Activated CD8-positive, alpha-beta T cell treated with anti-CD3 and anti-CD28 coated beads, Interleukin-2, amount 10 ng/mL, durations not matched to agents 7 days and 5 days (primary cell): ENCODE measurements around the gene OTUD7B. TPM values are rescaled to one million over a fixed set of nuclear protein-coding genes. Genes with fewer than 3 reads are reported as not detected.
"Not testable (repeated sequence)": the region's sequence is repeated elsewhere in the genome, so short reads cannot be mapped to it uniquely, and the experiment has no call there.

Source experiments
- ATAC-seq: fragments of 150-1000 bp; cut with Tn5 transposase; one replicate; pipeline ENCODE4 v1.10.0; 2021; ENCODE audit warnings: moderate library complexity
- CTCF ChIA-PET: fragments of 350-600 bp; sonication (Branson Sonifier 250); formaldehyde crosslinking; loops from one replicate; lab custom pipeline; 2021; ENCODE audit warnings: antibody characterized with exemption; lab: Charles Lee
- POLR2A ChIA-PET: fragments of 350-600 bp; sonication (Branson Sonifier 250); formaldehyde crosslinking; loops from one replicate; lab custom pipeline; 2021; ENCODE audit warnings: antibody characterized with exemption; lab: Charles Lee
- DNase-seq: peaks from one replicate; pipeline ENCODE4 v3.0.0-alpha.2; 2020
- H3K27ac Mint-ChIP-seq: one replicate; pipeline ENCODE4 v1.8.0; 2021; ENCODE audit warnings: mild to moderate bottlenecking, mixed read lengths
- H3K27me3 Mint-ChIP-seq: one replicate; pipeline ENCODE4 v1.8.0; 2021; ENCODE audit warnings: low read depth, mixed read lengths
- H3K36me3 Mint-ChIP-seq: one replicate; pipeline ENCODE4 v1.8.0; 2021; ENCODE audit warnings: low read depth, mixed read lengths
- H3K4me1 Mint-ChIP-seq: one replicate; pipeline ENCODE4 v1.8.0; 2021; ENCODE audit warnings: low read depth, mixed read lengths
- H3K4me3 Mint-ChIP-seq: one replicate; pipeline ENCODE4 v1.8.0; 2021; ENCODE audit warnings: mild to moderate bottlenecking, mixed read lengths
- H3K9me3 Mint-ChIP-seq: one replicate; pipeline ENCODE4 v1.8.0; 2022; ENCODE audit warnings: mixed read lengths; ENCODE audit not compliant: insufficient read depth
- total RNA-seq, 2 experiments: library from RNA; stranded (reverse); gene quantifications; one replicate each; pipeline ENCODE4 v1.2.3, GENCODE V29; 2021

Gene OTUD7B
- total RNA-seq, 2 experiments from 2014 or later: 10.3 to 12.1 TPM

DNA sequence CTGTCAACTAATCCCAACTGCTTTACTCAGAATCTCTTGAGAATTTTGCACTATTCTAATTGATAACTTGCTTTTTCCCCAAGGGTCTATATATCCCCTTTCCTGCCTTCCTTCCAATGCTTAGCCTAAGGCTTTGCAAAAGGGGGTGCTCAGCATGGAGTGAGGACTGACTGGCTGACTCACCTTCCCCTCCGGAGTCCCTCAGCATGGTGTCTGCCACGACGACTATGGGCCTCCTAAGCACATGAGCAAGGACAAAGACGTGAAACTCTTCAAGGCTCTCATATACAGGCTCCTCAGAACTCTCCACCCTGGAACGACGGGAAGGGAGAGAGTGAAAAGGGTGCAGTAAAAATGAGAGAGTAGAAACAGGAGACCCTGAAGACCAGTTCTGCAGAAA, 60.6 kb downstream of the OTUD7B start:
- ChIA-PET POLR2A (interaction anchor here (0.8 to 3.9 kb wide), 3 partner anchors 28 to 220 kb away, joined by 3 to 13 read pairs (median 3); a partner anchor contains a TSS), CTCF (interaction anchor here (1.1 to 1.3 kb wide), 2 partner anchors 12 to 238 kb away, joined by 3 read pairs; no protein-coding TSS in a partner anchor)
- Mint-ChIP-seq H3K27me3 (no peaks in the 10 kb centered on the region), H3K4me1 (no peaks in the 10 kb centered on the region), H3K27ac (no peak overlapping the region), H3K4me3 (no peak overlapping the region), H3K9me3 (no peaks in the 10 kb centered on the region), H3K36me3 (peaks cover 31% of the 10 kb centered on the region)
- ATAC-seq: no peak
- no peak for DNase-seq

DNA sequence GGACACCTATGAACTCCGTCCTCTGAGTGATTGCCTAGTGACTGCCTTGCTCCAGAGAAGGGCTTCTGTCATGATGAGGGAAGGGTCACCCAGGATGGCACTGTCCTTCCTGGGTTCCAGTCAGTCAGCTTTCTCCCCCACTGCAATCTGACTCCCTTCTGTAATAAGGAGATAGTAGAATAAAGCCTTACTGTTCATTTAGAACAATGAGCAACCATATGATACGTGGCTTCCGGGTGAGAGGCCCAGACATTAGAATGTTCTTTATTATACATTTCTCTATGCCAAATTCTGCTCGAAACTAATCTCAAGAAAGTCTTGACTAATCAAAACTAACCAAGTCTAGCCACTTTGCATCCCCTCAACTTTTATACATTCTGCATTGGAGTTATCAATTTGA, 65.3 kb downstream of the OTUD7B start:
- Mint-ChIP-seq H3K9me3 (no peaks in the 10 kb centered on the region), H3K36me3 (peaks cover 30% of the 10 kb centered on the region), H3K4me3 (no peak overlapping the region), H3K27me3 (no peaks in the 10 kb centered on the region), H3K27ac (no peak overlapping the region), H3K4me1 (peaks cover 15% of the 10 kb centered on the region)
- no peak for ATAC-seq
- CTCF ChIA-PET: interaction anchor here (0.9 to 1.8 kb wide), 2 partner anchors 14 to 242 kb away, joined by 3 to 4 read pairs; no protein-coding TSS in a partner anchor
- POLR2A ChIA-PET: interaction anchor here (0.6 to 1.4 kb wide), 2 partner anchors 58 to 128 kb away, joined by 3 to 5 read pairs; a partner anchor contains a TSS
- no peak for DNase-seq

DNA sequence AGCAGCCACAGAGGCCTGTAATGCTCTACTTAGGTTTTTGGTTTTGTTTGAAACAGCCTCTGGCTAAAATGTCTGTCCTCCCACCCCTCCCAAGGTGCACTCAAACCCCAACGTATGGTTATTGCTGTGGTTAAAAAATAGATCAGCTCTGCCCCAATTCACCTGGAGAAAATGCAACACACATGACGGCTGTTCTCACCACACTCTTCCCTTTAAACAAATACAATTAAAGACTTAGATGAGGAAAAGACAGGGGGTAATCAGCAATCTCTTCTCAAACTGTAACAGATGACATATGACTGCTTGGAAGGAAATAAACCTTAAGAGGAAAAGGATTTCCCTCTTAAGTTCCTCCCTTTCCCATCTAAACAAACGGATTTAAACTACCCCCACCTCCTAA, 67.6 kb downstream of the OTUD7B start:
- no peaks in the 10 kb centered on the region for H3K27me3 Mint-ChIP-seq

DNA sequence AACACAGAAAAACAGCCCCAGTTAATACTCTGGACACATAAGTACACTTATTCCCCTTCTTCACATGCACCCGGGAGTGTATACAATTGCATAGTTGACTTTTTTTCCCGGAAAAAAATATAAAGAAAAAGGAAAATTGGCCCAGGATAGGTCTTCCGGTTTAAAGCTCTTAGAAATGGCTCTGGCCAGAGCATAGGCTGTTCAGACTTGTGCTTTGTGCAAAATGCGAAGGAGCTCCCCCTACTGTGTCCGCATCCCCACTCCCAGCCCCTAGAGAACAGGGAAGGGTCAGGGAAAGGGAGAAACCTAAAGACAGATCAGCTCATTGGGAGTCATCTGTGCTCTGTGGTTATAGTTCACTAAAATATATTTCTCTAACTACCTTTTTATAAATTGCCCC, 68.3 kb downstream of the OTUD7B start:
- ATAC-seq (no peak), DNase-seq (no peak)
- H3K9me3 Mint-ChIP-seq: no peaks in the 10 kb centered on the region
- POLR2A ChIA-PET: interaction anchor here (1.2 to 3.0 kb wide), 2 partner anchors 14 to 56 kb away, joined by 7 to 10 read pairs; partner anchors contain the start of gene SF3B4
- H3K4me3 Mint-ChIP-seq: no peak overlapping the region
- H3K4me1 Mint-ChIP-seq: peaks cover 38% of the 10 kb centered on the region
- peaks cover 26% of the 10 kb centered on the region for H3K36me3 Mint-ChIP-seq
- H3K27ac Mint-ChIP-seq: no peak overlapping the region
- no peaks in the 10 kb centered on the region for H3K27me3 Mint-ChIP-seq
- CTCF ChIA-PET: interaction anchor here (0.9 to 2.5 kb wide), 3 partner anchors 9 to 245 kb away, joined by 3 to 8 read pairs (median 4); no protein-coding TSS in a partner anchor

More for the DNA sequence above, 67.6 kb downstream of the OTUD7B start:
- Mint-ChIP-seq H3K27ac (peak overlapping the region; percentile 22), H3K4me3 (no peak overlapping the region), H3K4me1 (peaks cover 31% of the 10 kb centered on the region), H3K36me3 (peaks cover 30% of the 10 kb centered on the region), H3K9me3 (no peaks in the 10 kb centered on the region)
- no peak for ATAC-seq
- POLR2A ChIA-PET: interaction anchor here (0.6 to 3.0 kb wide), 5 partner anchors 12 to 294 kb away, joined by 3 to 10 read pairs (median 3); partner anchors contain the start of gene SF3B4
- CTCF ChIA-PET: interaction anchor here (0.9 to 2.5 kb wide), 3 partner anchors 9 to 245 kb away, joined by 3 to 8 read pairs (median 4); no protein-coding TSS in a partner anchor
- no peak for DNase-seq

DNA sequence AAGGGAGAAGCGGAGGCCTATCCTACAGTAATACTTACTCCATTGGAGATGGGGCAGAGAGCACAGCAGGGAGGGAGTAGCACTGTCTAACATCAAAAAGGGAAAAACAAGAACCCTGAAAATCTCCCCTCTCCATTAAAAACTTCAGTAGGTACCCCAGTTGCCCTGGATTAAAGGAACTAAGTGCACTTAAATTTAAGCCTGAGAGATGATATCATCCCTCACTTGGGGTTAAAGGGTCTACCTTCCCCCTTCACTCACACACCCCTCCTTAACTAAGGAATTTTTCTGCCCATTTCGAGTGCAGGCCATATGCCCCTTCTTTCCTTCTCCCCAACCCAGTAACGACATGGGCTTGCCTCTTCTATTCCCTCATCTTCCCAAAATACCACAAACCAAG, 70.1 kb downstream of the OTUD7B start:
- POLR2A ChIA-PET: interaction anchor here (1.1 kb wide), 1 partner anchor 12 kb away, joined by 8 read pairs; the partner anchor contains the start of gene SF3B4
- Mint-ChIP-seq H3K4me3 (no peak overlapping the region), H3K27ac (no peak overlapping the region), H3K36me3 (peaks cover 18% of the 10 kb centered on the region), H3K4me1 (peaks cover 49% of the 10 kb centered on the region), H3K9me3 (no peaks in the 10 kb centered on the region), H3K27me3 (no peaks in the 10 kb centered on the region)
- no peak for ATAC-seq
- CTCF ChIA-PET: no interaction called here
- no peak for DNase-seq

DNA sequence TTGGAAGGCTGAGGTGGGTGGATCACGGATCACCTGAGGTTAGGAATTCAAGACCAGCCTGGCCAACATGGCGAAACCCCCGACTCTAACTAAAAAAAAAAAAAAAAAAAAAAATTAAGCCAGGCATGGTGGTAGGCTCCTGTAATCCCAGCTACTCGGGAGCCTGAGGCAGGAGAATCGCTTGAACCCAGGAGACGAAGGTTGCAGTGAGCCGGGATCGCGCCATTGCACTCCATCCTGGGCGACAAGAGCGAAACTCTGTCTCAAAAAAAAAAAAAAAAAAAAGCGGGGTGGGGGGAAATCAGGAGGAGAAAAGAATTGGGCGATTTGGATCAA, 71.9 kb downstream of the OTUD7B start:
- H3K4me1 Mint-ChIP-seq: peaks cover 48% of the 10 kb centered on the region
- H3K27ac Mint-ChIP-seq, H3K27me3 Mint-ChIP-seq, H3K36me3 Mint-ChIP-seq, H3K4me3 Mint-ChIP-seq, ATAC-seq, DNase-seq, H3K9me3 Mint-ChIP-seq: not testable (repeated sequence)
- ChIA-PET CTCF (interaction anchor here (0.7 to 2.7 kb wide), 3 partner anchors 9 to 23 kb away, joined by 3 to 11 read pairs (median 3); no protein-coding TSS in a partner anchor), POLR2A (interaction anchor here (1.2 to 2.2 kb wide), 2 partner anchors 11 to 52 kb away, joined by 6 to 23 read pairs; partner anchors contain the start of gene SF3B4)

DNA sequence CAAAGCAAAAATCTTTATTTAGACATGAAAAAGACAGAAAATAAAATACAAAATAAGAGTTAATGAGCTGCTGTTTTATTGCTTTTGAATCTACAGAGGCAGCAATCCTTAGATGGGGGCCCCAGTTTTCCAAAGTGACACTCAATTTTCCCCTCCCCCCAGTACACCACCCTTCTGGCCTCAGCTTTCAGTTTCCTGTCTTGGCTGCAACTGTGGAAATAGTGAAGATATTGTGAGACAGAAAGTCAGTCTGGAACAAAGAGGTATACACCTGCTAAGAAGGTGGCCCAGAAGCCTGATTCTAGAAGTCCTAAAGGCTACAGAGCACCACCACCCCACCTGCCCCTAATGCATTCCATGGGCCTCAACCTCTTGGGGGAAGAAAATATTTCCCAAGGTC, 72.8 kb downstream of the OTUD7B start:
- peak; percentile 57 for ATAC-seq
- Mint-ChIP-seq H3K4me1 (peaks cover 39% of the 10 kb centered on the region), H3K36me3 (no peaks in the 10 kb centered on the region), H3K27me3 (no peaks in the 10 kb centered on the region), H3K27ac (peak overlapping the region; percentile 65), H3K9me3 (no peaks in the 10 kb centered on the region), H3K4me3 (peak overlapping the region; percentile 37)
- DNase-seq: peak; percentile 33
- ChIA-PET POLR2A (interaction anchor here (1.2 to 2.2 kb wide), 2 partner anchors 10 to 51 kb away, joined by 10 to 23 read pairs; partner anchors contain the start of gene SF3B4), CTCF (interaction anchor here (0.8 to 2.7 kb wide), 4 partner anchors 9 to 61 kb away, joined by 3 to 11 read pairs (median 4); no protein-coding TSS in a partner anchor)

DNA sequence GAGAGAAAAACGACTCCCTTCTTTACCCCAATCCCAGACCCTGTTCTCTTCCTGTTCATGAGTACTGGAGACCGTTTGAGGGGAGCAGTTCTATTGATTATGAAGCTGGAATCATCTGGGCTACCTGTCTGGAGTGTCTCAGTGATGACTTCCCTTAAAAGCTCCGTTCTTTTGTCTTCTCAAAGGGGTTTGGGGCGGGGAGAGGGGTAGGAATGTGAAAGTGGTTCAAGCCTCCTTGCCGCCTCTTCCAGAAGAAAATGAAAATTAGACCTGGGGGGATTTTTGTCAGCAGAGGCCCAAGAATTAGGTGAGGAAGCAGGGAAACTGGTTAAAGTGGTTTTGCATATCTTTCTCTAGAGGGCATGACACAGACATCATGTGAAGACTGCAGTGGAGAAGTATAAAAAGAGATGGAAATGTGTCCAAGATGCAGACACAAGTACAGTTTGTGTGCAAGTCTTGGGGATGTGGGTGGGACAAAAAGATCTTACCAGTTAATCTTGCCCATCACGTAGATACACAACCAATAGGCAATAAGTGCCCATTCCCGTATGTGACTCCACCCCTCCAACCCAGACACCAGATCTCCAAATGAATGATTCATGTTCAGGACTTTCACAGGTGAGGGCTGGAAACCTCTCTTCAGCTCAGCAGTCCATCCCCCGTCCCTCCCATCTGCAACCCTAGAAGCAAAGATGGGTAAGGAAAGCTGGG, 73.4 kb downstream of the OTUD7B start:
- H3K9me3 Mint-ChIP-seq: no peaks in the 10 kb centered on the region
- H3K27me3 Mint-ChIP-seq: no peaks in the 10 kb centered on the region
- ChIA-PET CTCF (interaction anchor here (0.8 to 2.7 kb wide), 4 partner anchors 9 to 61 kb away, joined by 3 to 11 read pairs (median 4); no protein-coding TSS in a partner anchor), POLR2A (interaction anchor here (1.2 to 2.2 kb wide), 2 partner anchors 9 to 50 kb away, joined by 10 to 23 read pairs; partner anchors contain the start of gene SF3B4)
- H3K4me1 Mint-ChIP-seq: peaks cover 38% of the 10 kb centered on the region
- no peak for DNase-seq
- no peak overlapping the region for H3K4me3 Mint-ChIP-seq
- peak overlapping the region; percentile 65 for H3K27ac Mint-ChIP-seq
- ATAC-seq: no peak
- H3K36me3 Mint-ChIP-seq: no peaks in the 10 kb centered on the region

DNA sequence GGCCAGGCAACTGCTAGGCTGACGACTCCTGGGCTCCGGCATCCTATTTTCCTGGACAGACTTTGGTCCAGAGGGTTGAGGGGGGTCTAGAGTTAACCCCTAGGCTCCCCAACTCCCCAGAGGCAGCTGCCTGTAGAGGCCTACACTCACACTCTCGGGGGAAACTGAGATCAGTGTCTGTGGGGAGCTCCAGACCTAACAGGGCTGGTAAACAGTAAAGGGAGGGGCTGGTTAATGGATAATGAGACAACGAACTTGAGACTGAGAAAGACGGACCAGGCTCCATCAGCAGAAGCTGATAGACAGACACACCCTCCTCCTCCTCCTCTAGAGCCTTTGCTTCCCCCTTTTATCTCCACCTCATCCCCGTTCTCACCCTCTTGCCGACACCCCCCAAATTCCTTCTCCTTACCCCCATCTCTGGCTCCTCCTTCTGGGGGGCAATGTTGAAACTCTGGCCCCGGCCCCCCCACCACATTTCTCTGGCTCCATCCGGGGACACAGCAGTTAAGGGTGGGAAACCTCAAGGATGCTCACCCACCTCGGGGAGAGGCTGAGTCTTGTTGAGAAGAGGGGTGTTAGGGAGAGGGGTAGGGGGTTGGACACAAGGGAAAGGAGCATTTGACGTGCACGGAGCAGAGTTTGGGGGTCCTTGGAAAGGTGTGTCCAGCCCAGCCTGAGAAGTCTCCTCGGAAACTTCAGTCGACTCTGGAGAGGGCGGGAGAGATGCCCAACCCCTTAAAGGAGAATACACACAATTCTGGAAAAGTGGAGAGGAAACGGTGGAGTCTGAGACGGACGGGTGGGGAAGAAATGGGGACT, 74.1 kb downstream of the OTUD7B start, which contains the start of gene MTMR11:
TSS of gene MTMR11 (minus strand) at position 710 of the 822 bp plus-strand sequence. CDS start at position 478, 232 bp downstream.
- Mint-ChIP-seq H3K27me3 (no peaks in the 10 kb centered on the region), H3K4me1 (peaks cover 42% of the 10 kb centered on the region), H3K4me3 (peak within 1 kb of the TSS; percentile 37), H3K9me3 (no peaks in the 10 kb centered on the region), H3K36me3 (no peaks in the 10 kb centered on the region), H3K27ac (peak within 1 kb of the TSS; percentile 65)
- POLR2A ChIA-PET: interaction anchor here (1.1 kb wide), 1 partner anchor 8 kb away, joined by 4 read pairs; the partner anchor contains the start of gene SF3B4
- CTCF ChIA-PET: interaction anchor here (1.1 kb wide), 1 partner anchor 48 kb away, joined by 3 read pairs; a partner anchor contains a TSS
- DNase-seq: no peak
- ATAC-seq: no peak

DNA sequence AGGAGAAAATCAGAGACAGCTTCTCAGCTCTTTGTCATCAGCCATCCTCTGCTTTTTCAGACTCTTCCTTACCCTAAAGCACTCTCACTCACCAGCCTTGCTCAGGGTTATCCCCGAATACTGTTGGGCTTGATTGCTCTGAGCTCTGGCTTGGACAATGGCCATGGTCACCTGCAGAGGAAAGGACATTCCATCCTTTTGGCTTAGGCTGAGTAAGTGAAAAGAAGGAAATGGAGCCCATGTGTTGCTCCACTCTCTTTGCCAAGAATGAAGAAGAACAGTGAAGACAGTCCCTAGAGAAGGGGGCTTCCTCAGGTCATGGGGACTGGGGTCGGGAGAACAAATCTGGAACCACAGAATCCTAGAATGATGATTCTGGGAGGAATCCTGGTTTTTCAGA, 76.2 kb downstream of the OTUD7B start:
- no peak overlapping the region for H3K4me3 Mint-ChIP-seq
- no peak for ATAC-seq
- POLR2A ChIA-PET: interaction anchor here (7.3 kb wide), 1 partner anchor 48 kb away, joined by 157 read pairs; a partner anchor contains a TSS
- DNase-seq: no peak
- no peaks in the 10 kb centered on the region for H3K36me3 Mint-ChIP-seq
- peaks cover 44% of the 10 kb centered on the region for H3K4me1 Mint-ChIP-seq
- CTCF ChIA-PET: no interaction called here
- H3K27me3 Mint-ChIP-seq: no peaks in the 10 kb centered on the region
- H3K27ac Mint-ChIP-seq: no peak overlapping the region
- H3K9me3 Mint-ChIP-seq: no peaks in the 10 kb centered on the region
